ENCODE results near the gene ROCK2. TPM values are rescaled to one million over a fixed set of nuclear protein-coding genes. Genes with fewer than 3 reads are reported as not detected.
A peak's percentile ranks its signal among the peaks of the same experiment; 100 is the strongest.
"Not testable (repeated sequence)": the region's sequence is repeated elsewhere in the genome, so short reads cannot be mapped to it uniquely, and the experiment has no call there.

The ROCK2 gene
- total and polyA plus RNA-seq, 2 donors = 11.7 to 12.7 TPM

GRCh38 chr2:11241412-11242203, 102.8 kb downstream of the ROCK2 start:
- no peak for DNase-seq (ENCODE audit: low read depth in 6 of 9, low spot score in 9 of 9)
- H3K27me3 ChIP-seq (ENCODE audit: control insufficient read depth in 2 of 2, insufficient read depth in 1 of 2, low read length in 1 of 2) = no peaks in the 10 kb centered on the region
- no peaks in the 10 kb centered on the region for H3K4me1 ChIP-seq (ENCODE audit: control insufficient read depth in 2 of 2, insufficient read depth in 2 of 2, low read length in 2 of 2)
- no peak overlapping the region for H3K27ac ChIP-seq (ENCODE audit: low read depth in 1 of 2, low read length in 1 of 2)
- H3K4me3 ChIP-seq (ENCODE audit: low read length in 2 of 2) = no peak overlapping the region
- H3K36me3 ChIP-seq (ENCODE audit: control insufficient read depth in 2 of 2, insufficient read depth in 2 of 2, low read length in 1 of 2) = peaks cover 0 to 3% of the 10 kb centered on the region in 2 donors
- no peaks in the 10 kb centered on the region for H3K9me3 ChIP-seq (ENCODE audit: control insufficient read depth in 2 of 2, insufficient read depth in 1 of 2, low read length in 1 of 2)
- WGBS = 98% methylated on average over 3 of the region's 3 CpGs

DNA sequence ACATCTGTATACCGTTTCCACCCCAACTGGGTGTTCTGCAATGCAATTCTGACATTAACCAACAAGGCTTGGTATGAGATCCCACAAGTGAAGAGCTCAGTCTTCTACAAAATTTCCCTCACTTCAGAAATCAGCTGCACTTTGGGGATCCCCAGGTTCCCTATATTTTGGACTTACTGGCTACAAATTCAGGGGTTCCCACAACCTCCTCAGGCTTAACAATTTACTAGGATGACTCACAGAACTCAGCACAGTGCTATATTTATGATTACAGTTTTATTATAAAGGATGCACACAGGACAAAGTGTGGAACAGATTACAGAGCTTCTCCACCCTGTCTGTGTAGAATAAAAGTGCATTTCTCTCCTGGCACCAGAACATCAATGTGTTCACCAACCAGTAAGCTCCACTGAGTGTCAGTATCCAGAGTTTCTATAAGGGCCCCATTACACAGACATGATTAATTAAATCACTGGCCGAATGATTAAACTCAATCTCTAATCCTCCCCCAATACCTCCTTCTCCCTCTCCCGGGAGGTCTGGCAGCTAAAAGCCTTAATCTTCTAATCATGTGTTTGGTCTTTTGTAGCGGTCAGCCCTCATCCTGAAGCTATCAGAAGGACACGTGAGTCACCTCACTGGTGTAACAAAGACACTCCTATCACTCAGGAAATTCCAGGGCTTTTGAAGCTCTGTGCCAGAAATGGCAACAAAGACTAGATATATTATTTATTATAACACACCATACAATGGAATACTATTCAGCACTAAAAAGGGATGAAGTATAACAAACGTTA, 104.6 kb downstream of the ROCK2 start:
- no peaks in the 10 kb centered on the region for H3K4me1 ChIP-seq (ENCODE audit: control insufficient read depth in 2 of 2, insufficient read depth in 2 of 2, low read length in 2 of 2)
- peaks cover 0 to 3% of the 10 kb centered on the region in 2 donors for H3K36me3 ChIP-seq (ENCODE audit: control insufficient read depth in 2 of 2, insufficient read depth in 2 of 2, low read length in 1 of 2)
- H3K9me3 ChIP-seq (ENCODE audit: control insufficient read depth in 2 of 2, insufficient read depth in 1 of 2, low read length in 1 of 2) = no peaks in the 10 kb centered on the region
- no peaks in the 10 kb centered on the region for H3K27me3 ChIP-seq (ENCODE audit: control insufficient read depth in 2 of 2, insufficient read depth in 1 of 2, low read length in 1 of 2)
- H3K4me3 ChIP-seq (ENCODE audit: low read length in 2 of 2) = no peak overlapping the region
- no peak overlapping the region for H3K27ac ChIP-seq (ENCODE audit: low read depth in 1 of 2, low read length in 1 of 2)
- 97% methylated on average over 6 of the region's 6 CpGs for WGBS
- no peak for DNase-seq (ENCODE audit: low read depth in 6 of 9, low spot score in 9 of 9)

DNA sequence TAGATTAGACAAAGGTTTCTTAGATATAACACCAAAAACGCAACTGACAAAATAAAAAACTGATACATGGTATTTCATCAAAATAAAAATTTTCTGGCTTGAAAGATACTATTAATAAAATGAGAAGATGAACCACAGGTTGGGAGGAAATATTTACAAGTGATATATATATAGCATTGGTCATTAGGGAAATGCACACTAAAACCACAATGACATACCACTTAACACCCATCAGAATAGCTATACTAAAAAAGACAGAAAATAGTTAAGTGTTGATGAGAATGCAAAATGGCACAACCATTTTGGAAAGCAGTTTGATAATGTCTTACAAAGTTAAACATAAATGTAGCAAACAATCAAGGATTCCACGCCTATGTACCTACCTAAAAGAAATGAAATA, 105.3 kb downstream of the ROCK2 start:
- Histone ChIP-seq H3K9me3 (ENCODE audit: control insufficient read depth in 2 of 2, insufficient read depth in 1 of 2, low read length in 1 of 2) (no peaks in the 10 kb centered on the region), H3K4me1 (ENCODE audit: control insufficient read depth in 2 of 2, insufficient read depth in 2 of 2, low read length in 2 of 2) (no peaks in the 10 kb centered on the region), H3K27ac (ENCODE audit: low read depth in 1 of 2, low read length in 1 of 2) (no peak overlapping the region), H3K36me3 (ENCODE audit: control insufficient read depth in 2 of 2, insufficient read depth in 2 of 2, low read length in 1 of 2) (no peaks in the 10 kb centered on the region), H3K4me3 (ENCODE audit: low read length in 2 of 2) (no peak overlapping the region), H3K27me3 (ENCODE audit: control insufficient read depth in 2 of 2, insufficient read depth in 1 of 2, low read length in 1 of 2) (no peaks in the 10 kb centered on the region)
- no peak for DNase-seq (ENCODE audit: low read depth in 6 of 9, low spot score in 9 of 9)
- 100% methylated on average over 2 of the region's 2 CpGs for WGBS

DNA sequence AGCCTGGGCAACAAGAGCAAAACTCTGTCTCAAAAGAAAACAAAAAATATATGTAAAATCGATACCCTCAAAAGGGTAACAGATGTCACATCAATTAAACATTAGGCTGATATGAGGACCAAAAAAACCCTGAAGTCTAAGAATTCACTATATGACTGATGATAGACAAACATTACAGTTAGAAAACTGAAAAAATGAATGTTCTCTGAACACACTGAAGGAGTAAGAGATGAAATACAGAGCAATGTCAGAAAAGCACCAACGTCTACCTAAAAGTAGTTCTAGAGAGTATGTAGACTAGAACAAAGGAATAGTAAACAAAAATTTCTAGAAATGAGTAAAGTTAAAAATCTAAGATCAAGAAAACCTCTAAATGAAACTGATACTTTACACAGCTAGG, 107.3 kb downstream of the ROCK2 start:
- no peaks in the 10 kb centered on the region for H3K9me3 ChIP-seq (ENCODE audit: control insufficient read depth in 2 of 2, insufficient read depth in 1 of 2, low read length in 1 of 2)
- no peak overlapping the region for H3K27ac ChIP-seq (ENCODE audit: low read depth in 1 of 2, low read length in 1 of 2)
- WGBS = 96% methylated on average over 2 of the region's 2 CpGs
- H3K36me3 ChIP-seq (ENCODE audit: control insufficient read depth in 2 of 2, insufficient read depth in 2 of 2, low read length in 1 of 2) = no peaks in the 10 kb centered on the region
- no peak for DNase-seq (ENCODE audit: low read depth in 6 of 9, low spot score in 9 of 9)
- no peaks in the 10 kb centered on the region for H3K4me1 ChIP-seq (ENCODE audit: control insufficient read depth in 2 of 2, insufficient read depth in 2 of 2, low read length in 2 of 2)
- no peaks in the 10 kb centered on the region for H3K27me3 ChIP-seq (ENCODE audit: control insufficient read depth in 2 of 2, insufficient read depth in 1 of 2, low read length in 1 of 2)
- H3K4me3 ChIP-seq (ENCODE audit: low read length in 2 of 2) = no peak overlapping the region

GRCh38 chr2:11236335-11236734, 108.1 kb downstream of the ROCK2 start:
- 95% methylated on average over 3 of the region's 3 CpGs for WGBS
- no peak overlapping the region for H3K27ac ChIP-seq (ENCODE audit: low read depth in 1 of 2, low read length in 1 of 2)
- no peaks in the 10 kb centered on the region for H3K9me3 ChIP-seq (ENCODE audit: control insufficient read depth in 2 of 2, insufficient read depth in 1 of 2, low read length in 1 of 2)
- H3K4me1 ChIP-seq (ENCODE audit: control insufficient read depth in 2 of 2, insufficient read depth in 2 of 2, low read length in 2 of 2) = no peaks in the 10 kb centered on the region
- H3K27me3 ChIP-seq (ENCODE audit: control insufficient read depth in 2 of 2, insufficient read depth in 1 of 2, low read length in 1 of 2) = no peaks in the 10 kb centered on the region
- no peak for DNase-seq (ENCODE audit: low read depth in 6 of 9, low spot score in 9 of 9)
- H3K4me3 ChIP-seq (ENCODE audit: low read length in 2 of 2) = no peak overlapping the region
- no peaks in the 10 kb centered on the region for H3K36me3 ChIP-seq (ENCODE audit: control insufficient read depth in 2 of 2, insufficient read depth in 2 of 2, low read length in 1 of 2)

DNA sequence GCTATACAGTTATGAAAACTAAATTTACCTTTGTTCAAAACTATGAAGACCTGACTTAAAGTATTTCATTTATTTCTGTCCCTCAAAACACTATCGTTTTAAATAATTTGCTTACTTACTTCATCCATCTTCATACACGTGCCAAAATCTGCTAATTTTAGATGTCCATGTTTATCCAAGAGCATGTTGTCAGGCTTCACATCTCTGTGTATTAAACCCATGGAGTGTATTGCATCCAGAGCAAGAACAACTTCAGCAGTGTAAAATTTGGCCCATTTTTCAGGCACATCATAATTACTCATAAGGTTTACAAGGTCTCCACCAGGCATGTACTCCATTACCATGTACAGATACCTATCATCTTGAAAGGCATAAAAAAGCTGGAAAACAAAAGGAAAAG, 108.9 kb downstream of the ROCK2 start:
- Histone ChIP-seq H3K9me3 (ENCODE audit: control insufficient read depth in 2 of 2, insufficient read depth in 1 of 2, low read length in 1 of 2) (no peaks in the 10 kb centered on the region), H3K27me3 (ENCODE audit: control insufficient read depth in 2 of 2, insufficient read depth in 1 of 2, low read length in 1 of 2) (no peaks in the 10 kb centered on the region), H3K4me1 (ENCODE audit: control insufficient read depth in 2 of 2, insufficient read depth in 2 of 2, low read length in 2 of 2) (no peaks in the 10 kb centered on the region), H3K4me3 (ENCODE audit: low read length in 2 of 2) (no peak overlapping the region), H3K27ac (ENCODE audit: low read depth in 1 of 2, low read length in 1 of 2) (no peak overlapping the region), H3K36me3 (ENCODE audit: control insufficient read depth in 2 of 2, insufficient read depth in 2 of 2, low read length in 1 of 2) (no peaks in the 10 kb centered on the region)
- WGBS = 94% methylated on average over 2 of the region's 2 CpGs
- DNase-seq (ENCODE audit: low read depth in 6 of 9, low spot score in 9 of 9) = no peak

DNA sequence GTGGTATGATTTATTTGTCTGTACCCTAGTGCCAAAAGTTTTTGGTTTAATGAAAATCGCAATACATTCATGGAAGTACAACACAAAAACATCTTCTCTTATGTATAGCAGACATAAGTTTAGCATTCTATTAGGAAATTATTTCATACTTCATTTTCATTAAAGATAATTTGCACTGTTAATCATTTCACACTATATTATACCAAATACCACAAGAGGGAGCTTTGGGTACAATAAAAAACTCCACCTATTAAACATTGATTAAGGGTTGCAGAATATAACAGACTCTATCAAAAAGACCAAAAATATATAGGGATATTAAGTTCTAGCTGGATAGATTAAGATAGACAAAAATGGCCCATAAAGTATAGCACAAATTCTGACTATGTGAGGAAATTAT, 110.1 kb downstream of the ROCK2 start:
- no peak overlapping the region for H3K4me3 ChIP-seq (ENCODE audit: low read length in 2 of 2)
- 81% methylated on average over 1 of the region's 1 CpG for WGBS
- no peaks in the 10 kb centered on the region for H3K27me3 ChIP-seq (ENCODE audit: control insufficient read depth in 2 of 2, insufficient read depth in 1 of 2, low read length in 1 of 2)
- no peaks in the 10 kb centered on the region for H3K36me3 ChIP-seq (ENCODE audit: control insufficient read depth in 2 of 2, insufficient read depth in 2 of 2, low read length in 1 of 2)
- H3K4me1 ChIP-seq (ENCODE audit: control insufficient read depth in 2 of 2, insufficient read depth in 2 of 2, low read length in 2 of 2) = no peaks in the 10 kb centered on the region
- H3K9me3 ChIP-seq (ENCODE audit: control insufficient read depth in 2 of 2, insufficient read depth in 1 of 2, low read length in 1 of 2) = no peaks in the 10 kb centered on the region
- no peak overlapping the region for H3K27ac ChIP-seq (ENCODE audit: low read depth in 1 of 2, low read length in 1 of 2)
- DNase-seq (ENCODE audit: low read depth in 6 of 9, low spot score in 9 of 9) = peak in 1 of 9 donors; percentile 3

- DNase-seq (ENCODE audit: low read depth in 6 of 9, low spot score in 9 of 9); H3K27ac ChIP-seq (ENCODE audit: low read depth in 1 of 2, low read length in 1 of 2); H3K9me3 ChIP-seq (ENCODE audit: control insufficient read depth in 2 of 2, insufficient read depth in 1 of 2, low read length in 1 of 2); H3K4me1 ChIP-seq (ENCODE audit: control insufficient read depth in 2 of 2, insufficient read depth in 2 of 2, low read length in 2 of 2); H3K27me3 ChIP-seq (ENCODE audit: control insufficient read depth in 2 of 2, insufficient read depth in 1 of 2, low read length in 1 of 2); H3K4me3 ChIP-seq (ENCODE audit: low read length in 2 of 2); H3K36me3 ChIP-seq (ENCODE audit: control insufficient read depth in 2 of 2, insufficient read depth in 2 of 2, low read length in 1 of 2): not testable (repeated sequence)
- 99% methylated on average over 11 of the region's 11 CpGs for WGBS
Measured at GRCh38 chr2:11231193-11231592, 113.2 kb downstream of the ROCK2 start.

DNA sequence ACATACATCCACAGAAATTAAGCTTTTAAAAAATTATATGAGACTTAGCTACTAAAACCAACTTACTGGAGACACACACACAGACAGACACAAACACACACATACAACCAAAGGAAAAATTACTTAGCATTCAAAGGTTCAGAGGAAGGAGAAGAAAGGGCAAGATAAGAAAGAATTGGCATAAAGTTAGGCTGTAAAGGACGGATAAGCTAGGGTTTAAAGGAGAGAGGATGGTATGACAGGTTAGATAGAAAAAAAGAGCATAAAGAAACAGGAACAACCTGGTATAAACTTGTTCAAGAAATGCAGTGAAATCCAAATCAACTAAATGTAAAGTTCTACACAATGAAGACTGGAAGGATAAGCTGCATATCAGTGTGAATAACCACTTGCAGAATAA, 115.7 kb downstream of the ROCK2 start:
- Histone ChIP-seq H3K36me3 (ENCODE audit: control insufficient read depth in 2 of 2, insufficient read depth in 2 of 2, low read length in 1 of 2) (no peaks in the 10 kb centered on the region), H3K27me3 (ENCODE audit: control insufficient read depth in 2 of 2, insufficient read depth in 1 of 2, low read length in 1 of 2) (no peaks in the 10 kb centered on the region), H3K9me3 (ENCODE audit: control insufficient read depth in 2 of 2, insufficient read depth in 1 of 2, low read length in 1 of 2) (no peaks in the 10 kb centered on the region), H3K27ac (ENCODE audit: low read depth in 1 of 2, low read length in 1 of 2) (no peak overlapping the region), H3K4me1 (ENCODE audit: control insufficient read depth in 2 of 2, insufficient read depth in 2 of 2, low read length in 2 of 2) (no peaks in the 10 kb centered on the region), H3K4me3 (ENCODE audit: low read length in 2 of 2) (no peak overlapping the region)
- WGBS = 97% methylated on average over 1 of the region's 1 CpG
- DNase-seq (ENCODE audit: low read depth in 6 of 9, low spot score in 9 of 9) = no peak
